Right lobe of liver (tissue), 6 donors: ENCODE results near the gene OPN3. TPM values are rescaled to one million over a fixed set of nuclear protein-coding genes. Genes with fewer than 3 reads are reported as not detected.

ENCODE experiments used
- ATAC-seq, 4 donors: fragments of 200-7000 bp; cut with Tn5 transposase; one replicate each; pipeline ENCODE4 v1.9.1; 2020; ENCODE audit warnings: mild to moderate bottlenecking in 4 of 4, moderate library complexity in 4 of 4
- DNase-seq, 3 donors: peaks; one replicate each; pipeline ENCODE4 v3.0.0-alpha.2; 2020
- H3K27ac ChIP-seq, 3 donors: fragments of 200-600 bp; one replicate each; pipeline ENCODE4 v1.8.0; 2022
- H3K27me3 ChIP-seq, 2 donors: fragments of 200-600 bp; one replicate each; pipeline ENCODE4 v1.8.0; 2022
- H3K36me3 ChIP-seq, 4 donors: fragments of 200-600 bp; sonication (generic) in 1 of 4; one replicate each; pipeline versions ENCODE4 v1.5.1 to v1.8.0; 2017 to 2022; ENCODE audit warnings: control low read depth in 1 of 4
- H3K4me1 ChIP-seq, 4 donors: fragments of 200-600 bp; sonication (generic) in 1 of 4; one replicate each; pipeline versions ENCODE4 v1.5.1 to v1.8.0; 2017 to 2022; ENCODE audit warnings: control low read depth in 1 of 4
- H3K4me3 ChIP-seq, 3 donors: fragments of 200-600 bp; one replicate each; pipeline ENCODE4 v1.8.0; 2022
- H3K9me3 ChIP-seq, 4 donors: fragments of 200-600 bp; sonication (generic) in 1 of 4; one replicate each; pipeline versions ENCODE4 v1.5.1 to v1.8.0; 2017 to 2022; ENCODE audit warnings: control low read depth in 1 of 4
- CTCF ChIP-seq, 4 donors: fragments of 200-600 bp in 3 of 4; fragments of 450-650 bp in 1 of 4; IDR thresholded peaks; one replicate each; pipeline versions ENCODE4 v1.5.1 to v1.8.0; 2016 to 2022; ENCODE audit warnings: antibody characterized with exemption in 4 of 4, mild to moderate bottlenecking in 2 of 4
- POLR2A ChIP-seq: fragments of 450-650 bp; IDR thresholded peaks from one replicate; pipeline ENCODE4 v1.6.1; 2017; ENCODE audit warnings: antibody characterized with exemption, mild to moderate bottlenecking
- WGBS: methylation state at CpG from one replicate; pipeline ENCODE4 v1.1.6; 2018; ENCODE audit warnings: low coverage, low lambda C conversion rate; ENCODE audit not compliant: insufficient coverage; ENCODE audit errors: missing lambda C conversion rate; 5-methylcytosine and 5-hydroxymethylcytosine counted together
- intact Hi-C, 2 donors: fragments of 100-400 bp; cut with DNase I; formaldehyde crosslinking; loops; one replicate each; pipeline versions ENCODE4 v1.11.2 to v1.14.1; 2022
- total RNA-seq, 6 experiments: library from RNA; depleted of rRNA in 2 of 6; stranded (reverse); fragments of >200 nt in 2 of 6; fragmentation: NEBNext Ultra II Directional in 3 of 6; extraction: Animal tissue kit (Norgen Biotek cat#: 25700) in 3 of 6; gene quantifications; one replicate each; pipeline versions ENCODE4 v1.1.0 to v1.2.4, GENCODE V29; 2016 to 2023
- donor health status: DM: no; HTN: yes; CAD: no.
- donor health status: DM: no; HTN: no; CAD: no.
- donor health status: DM: no; HTN: no; CAD: no.
- donor health status: DM: no; HTN: yes; CAD: no.
- donor health status: DM: no; HTN: yes; CAD: no.

OPN3 gene
- total RNA-seq, 6 experiments from 2014 or later, result 15.7 to 38.2 (median 28.8) TPM

GRCh38 chr1:241638909-241639622, 1.1 kb downstream of the OPN3 start:
- WGBS, result 13% methylated on average over 11 of the region's 11 CpGs
- intact Hi-C loops, result loop anchor here in 1 of 2 donors (10.0 kb wide), 1 partner anchor 196 kb away; no protein-coding TSS in a partner anchor
- H3K36me3 ChIP-seq, result peaks cover 0 to 8% (median under 1%) of the 10 kb centered on the region in 4 donors

GRCh38 chr1:241638099-241638682, 2.0 kb downstream of the OPN3 start:
- Histone ChIP-seq H3K27me3 (no peaks in the 10 kb centered on the region), H3K4me3 (peak overlapping the region in 2 of 3 donors; percentile 80 to 85), H3K4me1 (peaks cover 0 to 26% (median 5%) of the 10 kb centered on the region in 4 donors), H3K36me3 (peaks cover 0 to 8% (median under 1%) of the 10 kb centered on the region in 4 donors), H3K9me3 (no peaks in the 10 kb centered on the region), H3K27ac (no peak overlapping the region)
- ATAC-seq, result no peak
- TF ChIP-seq POLR2A (no peak), CTCF (IDR thresholded peaks at IDR 0.05) (no peak)
- 69% methylated on average over 3 of the region's 5 CpGs for WGBS
- intact Hi-C loops, result loop anchor here in 1 of 2 donors (10.0 kb wide), 1 partner anchor 197 kb away; no protein-coding TSS in a partner anchor
- DNase-seq, result no peak

More at GRCh38 chr1:241638909-241639622, 1.1 kb downstream of the OPN3 start:
- DNase-seq, result no peak
- no peak for ATAC-seq
- no peak for TF ChIP-seq CTCF (IDR thresholded peaks at IDR 0.05)
- no peak for TF ChIP-seq POLR2A
- Histone ChIP-seq H3K4me3 (peak overlapping the region; percentile 75 to 85 (median 80)), H3K4me1 (peaks cover 0 to 26% (median 4%) of the 10 kb centered on the region in 4 donors), H3K9me3 (no peaks in the 10 kb centered on the region), H3K27ac (peak overlapping the region; percentile 69 to 91 (median 88)), H3K27me3 (no peaks in the 10 kb centered on the region)

- Histone ChIP-seq H3K36me3 (peaks cover 0 to 8% (median under 1%) of the 10 kb centered on the region in 4 donors), H3K27ac (no peak overlapping the region), H3K4me1 (peaks cover 0 to 26% (median 5%) of the 10 kb centered on the region in 4 donors), H3K9me3 (no peaks in the 10 kb centered on the region), H3K4me3 (no peak overlapping the region), H3K27me3 (no peaks in the 10 kb centered on the region)
- 53% methylated on average over 2 of the region's 4 CpGs for WGBS
- DNase-seq (no peak), ATAC-seq (no peak)
- intact Hi-C loops, result loop anchor here in 1 of 2 donors (10.0 kb wide), 1 partner anchor 197 kb away; no protein-coding TSS in a partner anchor
- no peak for TF ChIP-seq CTCF (IDR thresholded peaks at IDR 0.05)
- no peak for TF ChIP-seq POLR2A
Observed at GRCh38 chr1:241637604-241638003, 2.6 kb downstream of the OPN3 start.

GRCh38 chr1:241637046-241637590, 3.1 kb downstream of the OPN3 start:
- H3K27me3 ChIP-seq, result no peaks in the 10 kb centered on the region
- TF ChIP-seq CTCF (IDR thresholded peaks at IDR 0.05), result no peak
- TF ChIP-seq POLR2A, result no peak
- DNase-seq (no peak), ATAC-seq (no peak)
- H3K4me3 ChIP-seq, result no peak overlapping the region
- H3K4me1 ChIP-seq, result peaks cover 0 to 23% (median 5%) of the 10 kb centered on the region in 4 donors
- no peaks in the 10 kb centered on the region for H3K9me3 ChIP-seq
- intact Hi-C loops, result loop anchor here in 1 of 2 donors (10.0 kb wide), 1 partner anchor 198 kb away; no protein-coding TSS in a partner anchor
- no peak overlapping the region for H3K27ac ChIP-seq
- H3K36me3 ChIP-seq, result peaks cover 0 to 8% (median under 1%) of the 10 kb centered on the region in 4 donors
